HAP-1 (cell line): ENCODE results near the gene TSTD1.
"Not testable (repeated sequence)": the region's sequence is repeated elsewhere in the genome, so short reads cannot be mapped to it uniquely, and the experiment has no call there.

ENCODE experiments used
- DNase-seq, 2 experiments: peaks; one replicate each; pipeline ENCODE4 v3.0.0-alpha.2; 2016 to 2020; ENCODE audit warnings: low spot score in 2 of 2
- H3K27me3 ChIP-seq: fragments of 250-450 bp; sonication (Bioruptor Pico); 2 replicates; pipeline ENCODE4 v1.5.1; 2020; ENCODE audit warnings: low read depth, mild to moderate bottlenecking, moderate library complexity
- H3K36me3 ChIP-seq: fragments of 250-450 bp; sonication (Bioruptor Pico); replicated peaks from 2 replicates; pipeline ENCODE4 v1.5.1; 2020; ENCODE audit warnings: mild to moderate bottlenecking
- H3K4me1 ChIP-seq: fragments of 250-450 bp; sonication (Bioruptor Pico); 2 replicates; pipeline ENCODE4 v1.5.1; 2020; ENCODE audit warnings: mild to moderate bottlenecking
- H3K4me3 ChIP-seq: fragments of 250-450 bp; sonication (Bioruptor Pico); 2 replicates; pipeline ENCODE4 v1.5.1; 2020; ENCODE audit warnings: mild to moderate bottlenecking, moderate library complexity
- H3K9me3 ChIP-seq: fragments of 250-450 bp; sonication (Bioruptor Pico); 2 replicates; pipeline ENCODE4 v1.5.1; 2020; ENCODE audit warnings: mild to moderate bottlenecking, moderate library complexity
- in situ Hi-C: fragments of 300-500 bp; cut with MboI; formaldehyde crosslinking; loops from 3 replicates; pipeline ENCODE4 v1.14.3; 2020; ENCODE audit warnings: low sequenced_read_pairs, inconsistent platforms, mixed read lengths

The TSTD1 gene

GRCh38 chr1:161037661-161038522 is 872 bp downstream of the TSTD1 start:
- peaks cover 34% of the 10 kb centered on the region for H3K36me3 ChIP-seq
- no peak for DNase-seq
- no peak overlapping the region for H3K4me3 ChIP-seq
- no peaks in the 10 kb centered on the region for H3K27me3 ChIP-seq
- peaks cover 10% of the 10 kb centered on the region for H3K4me1 ChIP-seq
- no peaks in the 10 kb centered on the region for H3K9me3 ChIP-seq
- in situ Hi-C loops = no loop called here

- DNase-seq = no peak
- peaks cover 10% of the 10 kb centered on the region for H3K4me1 ChIP-seq
Measured at GRCh38 chr1:161033751-161034150, 5.0 kb downstream of the TSTD1 start.

GRCh38 chr1:161032409-161032808 is 6.4 kb downstream of the TSTD1 start:
- Histone ChIP-seq H3K36me3 (no peaks in the 10 kb centered on the region), H3K9me3 (no peaks in the 10 kb centered on the region; the same call in 1 of the 2 replicates), H3K4me1 (peaks cover 10% of the 10 kb centered on the region), H3K4me3 (no peak overlapping the region), H3K27me3 (no peaks in the 10 kb centered on the region)
- no peak for DNase-seq
- in situ Hi-C loops = no loop called here

More at GRCh38 chr1:161033751-161034150, 5.0 kb downstream of the TSTD1 start:
- Histone ChIP-seq H3K4me3 (no peak overlapping the region), H3K36me3 (no peaks in the 10 kb centered on the region), H3K27me3 (no peaks in the 10 kb centered on the region), H3K9me3 (no peaks in the 10 kb centered on the region)
- in situ Hi-C loops = no loop called here

DNA sequence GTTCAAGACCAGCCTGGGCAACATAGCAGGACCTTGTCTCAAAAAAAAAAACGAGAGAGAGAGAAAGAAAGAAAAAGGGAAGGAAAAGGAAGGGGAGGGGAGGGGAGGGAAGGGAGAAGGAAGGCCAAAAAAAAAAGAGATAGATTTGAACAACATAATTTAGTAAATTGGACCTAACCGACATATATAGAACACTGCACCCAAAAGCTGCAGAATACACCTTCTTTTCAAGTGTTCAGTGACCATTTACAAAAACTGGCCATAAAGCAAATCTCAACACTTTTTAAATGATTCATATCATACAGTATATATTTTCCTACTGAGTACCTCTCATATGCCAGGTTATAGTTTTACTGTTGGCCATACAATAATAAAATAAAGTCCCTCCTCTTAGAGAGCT is 6.9 kb downstream of the TSTD1 start:
- Histone ChIP-seq H3K4me3 (no peak overlapping the region), H3K36me3 (no peaks in the 10 kb centered on the region), H3K27me3 (no peaks in the 10 kb centered on the region), H3K9me3 (no peaks in the 10 kb centered on the region; the same call in 1 of the 2 replicates), H3K4me1 (peaks cover 10% of the 10 kb centered on the region)
- no peak for DNase-seq
- in situ Hi-C loops = no loop called here

GRCh38 chr1:161029466-161029865 is 9.3 kb downstream of the TSTD1 start:
- DNase-seq, H3K9me3 ChIP-seq, H3K36me3 ChIP-seq, H3K4me3 ChIP-seq, H3K4me1 ChIP-seq, H3K27me3 ChIP-seq, in situ Hi-C loops: not testable (repeated sequence)

DNA sequence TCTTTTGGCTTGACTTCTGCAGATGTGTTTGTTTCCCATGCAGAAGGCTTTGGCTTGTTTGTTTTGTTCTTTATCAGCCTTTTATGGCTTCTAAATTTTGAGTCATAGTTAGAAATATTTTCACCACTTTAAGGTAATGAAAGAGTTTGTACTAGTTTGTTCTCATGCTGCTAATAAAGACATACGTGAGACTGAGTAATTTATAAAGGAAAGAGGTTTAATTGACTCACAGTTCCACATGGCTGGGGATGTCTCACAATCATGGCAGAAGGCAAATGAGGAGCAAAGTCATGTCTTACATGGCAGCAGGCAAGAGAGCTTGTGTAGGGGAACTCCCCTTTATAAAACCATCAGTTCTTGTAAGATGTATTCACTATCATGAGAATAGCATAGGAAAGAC is 11.8 kb downstream of the TSTD1 start:
- H3K9me3 ChIP-seq, H3K4me3 ChIP-seq, H3K27me3 ChIP-seq, DNase-seq, H3K36me3 ChIP-seq, in situ Hi-C loops, H3K4me1 ChIP-seq: not testable (repeated sequence)

DNA sequence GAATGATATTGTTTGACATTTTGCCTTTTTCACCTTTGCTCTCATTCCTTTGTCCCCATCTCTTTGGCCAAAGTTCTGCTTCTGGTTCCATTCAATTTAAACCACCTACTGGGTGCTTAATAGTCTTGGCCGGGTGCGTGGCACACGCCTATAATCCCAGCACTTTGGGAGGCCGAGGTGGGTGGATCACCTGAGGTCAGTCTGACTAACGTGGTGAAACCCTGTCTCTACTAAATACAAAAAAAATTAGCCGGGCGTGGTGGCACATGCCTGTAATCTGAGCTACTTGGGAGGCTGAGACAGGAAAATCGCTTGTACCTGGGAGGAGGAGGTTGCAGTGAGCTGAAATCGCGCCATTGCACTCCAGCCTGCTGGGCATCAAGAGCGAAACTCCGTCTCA is 16.3 kb downstream of the TSTD1 start:
- H3K9me3 ChIP-seq, H3K27me3 ChIP-seq, DNase-seq, H3K36me3 ChIP-seq, in situ Hi-C loops, H3K4me3 ChIP-seq: not testable (repeated sequence)
- peaks cover 22% of the 10 kb centered on the region for H3K4me1 ChIP-seq

DNA sequence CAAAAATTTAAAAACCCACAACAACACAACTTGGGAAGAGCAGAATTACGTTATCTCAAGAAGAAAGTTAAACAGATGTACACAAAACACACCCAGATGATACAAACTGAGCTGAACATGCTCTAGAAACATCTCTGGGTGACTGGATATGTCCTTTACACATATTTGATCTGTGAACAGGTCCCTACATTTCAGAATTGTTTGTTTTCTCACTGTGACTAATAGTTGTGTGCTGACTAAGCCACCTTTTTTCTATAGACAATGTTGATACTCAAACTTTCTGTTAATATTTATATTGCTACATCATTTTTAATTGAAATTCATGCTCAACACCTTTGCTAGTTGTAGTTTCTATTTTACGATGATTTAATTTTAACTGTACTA is 16.8 kb downstream of the TSTD1 start:
- in situ Hi-C loops = no loop called here
- Histone ChIP-seq H3K9me3 (no peaks in the 10 kb centered on the region), H3K36me3 (no peaks in the 10 kb centered on the region), H3K4me3 (no peak overlapping the region), H3K4me1 (peaks cover 26% of the 10 kb centered on the region), H3K27me3 (no peaks in the 10 kb centered on the region)
- DNase-seq = no peak

DNA sequence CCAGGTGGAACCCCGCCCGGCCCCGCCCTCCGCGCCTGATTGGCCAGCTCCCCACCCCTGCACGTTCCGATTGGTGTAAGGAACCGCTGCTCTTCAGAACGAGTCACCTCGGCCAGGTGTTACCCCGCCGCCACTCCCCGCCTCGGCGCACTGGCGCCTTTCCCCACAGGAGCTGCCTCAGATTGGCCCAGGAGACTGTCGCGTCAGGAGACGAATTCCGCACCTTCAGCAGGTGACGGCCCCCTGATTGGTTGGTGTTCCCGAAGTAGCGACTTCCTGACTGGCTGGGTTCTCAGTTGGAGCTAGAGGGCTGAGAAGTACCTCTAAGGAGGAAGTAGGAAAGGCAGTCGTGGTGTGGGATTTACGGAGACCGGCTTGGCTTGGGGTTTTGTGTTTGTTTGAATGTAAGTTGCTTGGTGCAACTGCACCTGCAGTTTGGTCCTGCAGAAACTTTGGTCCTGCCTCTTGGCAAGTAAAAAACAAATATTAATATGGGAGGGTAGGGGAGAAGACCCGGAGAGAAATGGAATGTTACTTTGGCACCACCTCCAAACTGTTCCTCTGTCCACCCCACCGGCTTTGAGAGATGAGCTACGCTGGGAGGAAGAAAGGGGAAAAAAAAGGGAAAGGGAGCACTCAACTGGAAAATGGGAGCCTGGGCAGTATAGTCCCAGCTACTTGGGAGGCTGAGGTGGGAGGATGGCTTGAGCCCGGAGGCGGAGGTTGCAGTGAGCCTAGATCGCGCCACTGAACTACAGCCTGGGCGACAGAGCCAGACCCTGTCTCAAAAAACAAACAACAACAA is 17.4 kb downstream of the TSTD1 start:
- in situ Hi-C loops = no loop called here
- H3K27me3 ChIP-seq = no peaks in the 10 kb centered on the region
- peak; percentile 77 to 92 for DNase-seq
- H3K4me1 ChIP-seq = peaks cover 31% of the 10 kb centered on the region
- H3K36me3 ChIP-seq = no peaks in the 10 kb centered on the region
- no peaks in the 10 kb centered on the region for H3K9me3 ChIP-seq
- peak overlapping the region; percentile 58 for H3K4me3 ChIP-seq

DNA sequence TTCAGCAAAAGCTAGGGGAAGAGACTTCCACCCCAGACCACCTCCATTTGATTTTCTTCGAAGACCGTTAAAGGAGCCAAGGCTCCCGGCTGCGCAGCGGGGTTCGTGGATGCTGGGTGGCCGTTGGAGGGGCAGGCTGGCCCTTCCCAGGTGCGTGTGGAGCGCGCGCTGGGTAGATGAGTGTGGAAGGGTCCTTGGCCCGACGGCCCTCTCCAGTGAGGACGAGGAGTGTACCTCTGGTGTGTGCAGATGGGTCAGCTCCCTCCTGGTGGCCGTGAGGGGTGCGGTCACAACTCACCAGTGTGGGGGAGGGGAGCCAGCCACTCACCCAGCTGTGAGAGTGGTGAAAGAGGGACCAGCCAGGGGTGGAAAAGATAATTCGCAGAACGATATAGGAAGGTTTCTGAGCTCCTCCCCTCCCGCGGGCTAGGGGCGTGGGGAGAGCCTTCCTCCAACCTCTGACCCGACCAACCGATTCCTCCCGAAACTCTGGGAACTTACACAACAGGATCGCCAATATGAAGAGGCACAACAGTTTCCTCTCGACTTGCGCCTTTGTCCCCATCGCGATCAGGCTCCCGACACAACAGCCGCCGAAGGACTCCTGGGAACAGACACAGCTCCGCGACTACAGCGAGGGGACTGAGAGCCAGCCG is 18.1 kb downstream of the TSTD1 start, which contains the start of gene F11R:
Gene F11R, minus strand, starts transcription at position 644 of the 656 bp plus-strand sequence. Its CDS starts 79 bp downstream, at position 565.
- Histone ChIP-seq H3K4me1 (peaks cover 31% of the 10 kb centered on the region), H3K9me3 (no peaks in the 10 kb centered on the region), H3K36me3 (no peaks in the 10 kb centered on the region), H3K27me3 (no peaks in the 10 kb centered on the region), H3K4me3 (peak within 1 kb of the TSS; percentile 58)
- peak; percentile 28 to 79 for DNase-seq
- in situ Hi-C loops = no loop called here

GRCh38 chr1:161019751-161020495 is 18.8 kb downstream of the TSTD1 start:
- Histone ChIP-seq H3K9me3 (no peaks in the 10 kb centered on the region), H3K36me3 (no peaks in the 10 kb centered on the region), H3K4me1 (peaks cover 31% of the 10 kb centered on the region), H3K27me3 (no peaks in the 10 kb centered on the region), H3K4me3 (peak overlapping the region; percentile 58)
- DNase-seq = peak; percentile 73 to 91
- in situ Hi-C loops = no loop called here

DNA sequence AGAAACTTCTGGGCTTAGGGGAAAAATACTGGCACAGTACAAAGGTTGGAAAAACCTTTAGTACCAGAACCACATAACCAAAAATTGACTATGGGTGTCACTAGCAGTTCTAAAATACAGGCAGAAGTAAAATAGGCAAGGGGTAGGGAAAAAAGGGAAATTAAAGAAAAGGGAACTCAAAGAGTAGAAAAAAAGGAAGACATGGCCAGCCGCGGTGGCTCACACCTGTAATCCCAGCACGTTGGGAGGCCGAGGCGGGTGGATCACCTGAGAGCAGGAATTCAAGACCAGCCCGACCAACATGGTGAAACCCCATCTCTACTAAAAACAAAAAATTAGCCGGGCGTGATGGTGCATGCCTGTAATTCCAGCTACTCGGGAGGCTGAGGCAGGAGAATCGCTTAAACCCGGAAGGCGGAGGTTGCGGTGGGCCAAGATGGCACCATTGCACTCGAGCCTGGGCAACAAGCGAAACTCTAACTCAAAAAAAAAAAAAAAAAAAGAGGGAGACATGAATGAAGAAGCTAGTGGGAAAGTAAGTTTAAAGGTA is 19.6 kb downstream of the TSTD1 start:
- H3K27me3 ChIP-seq, DNase-seq, H3K36me3 ChIP-seq, H3K9me3 ChIP-seq, in situ Hi-C loops: not testable (repeated sequence)
- peaks cover 31% of the 10 kb centered on the region for H3K4me1 ChIP-seq
- H3K4me3 ChIP-seq = peak overlapping the region; percentile 58

DNA sequence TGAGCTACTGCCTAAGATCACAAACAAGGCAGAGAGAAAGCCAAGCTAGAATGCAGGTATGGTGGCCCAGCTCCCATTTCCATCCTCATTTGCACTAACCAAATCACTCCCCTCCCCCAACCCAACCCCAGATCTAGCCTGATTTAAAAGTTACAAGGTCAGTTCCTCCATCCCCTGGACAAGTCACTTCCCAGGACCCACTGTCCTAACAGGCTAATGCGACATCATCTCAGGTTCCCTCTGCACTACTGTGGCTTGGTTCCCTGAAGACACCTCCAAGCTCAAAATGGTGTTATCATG is 20.2 kb downstream of the TSTD1 start:
- in situ Hi-C loops = no loop called here
- 0 out of 2 replicates have a peak, but pooled peaks cover 2% of the 10 kb centered on the region for H3K36me3 ChIP-seq
- no peak for DNase-seq
- H3K27me3 ChIP-seq = no peaks in the 10 kb centered on the region
- H3K4me3 ChIP-seq = no peak overlapping the region
- no peaks in the 10 kb centered on the region for H3K9me3 ChIP-seq
- peaks cover 33% of the 10 kb centered on the region for H3K4me1 ChIP-seq
